Measurements from ENCODE around the gene NEDD9. TPM values are rescaled to one million over a fixed set of nuclear protein-coding genes. Genes with fewer than 3 reads are reported as not detected.
A peak's percentile ranks its signal among the peaks of the same experiment; 100 is the strongest.

NEDD9 gene
- total RNA-seq, 1 donor from 2014 or later = 50.0 TPM

DNA sequence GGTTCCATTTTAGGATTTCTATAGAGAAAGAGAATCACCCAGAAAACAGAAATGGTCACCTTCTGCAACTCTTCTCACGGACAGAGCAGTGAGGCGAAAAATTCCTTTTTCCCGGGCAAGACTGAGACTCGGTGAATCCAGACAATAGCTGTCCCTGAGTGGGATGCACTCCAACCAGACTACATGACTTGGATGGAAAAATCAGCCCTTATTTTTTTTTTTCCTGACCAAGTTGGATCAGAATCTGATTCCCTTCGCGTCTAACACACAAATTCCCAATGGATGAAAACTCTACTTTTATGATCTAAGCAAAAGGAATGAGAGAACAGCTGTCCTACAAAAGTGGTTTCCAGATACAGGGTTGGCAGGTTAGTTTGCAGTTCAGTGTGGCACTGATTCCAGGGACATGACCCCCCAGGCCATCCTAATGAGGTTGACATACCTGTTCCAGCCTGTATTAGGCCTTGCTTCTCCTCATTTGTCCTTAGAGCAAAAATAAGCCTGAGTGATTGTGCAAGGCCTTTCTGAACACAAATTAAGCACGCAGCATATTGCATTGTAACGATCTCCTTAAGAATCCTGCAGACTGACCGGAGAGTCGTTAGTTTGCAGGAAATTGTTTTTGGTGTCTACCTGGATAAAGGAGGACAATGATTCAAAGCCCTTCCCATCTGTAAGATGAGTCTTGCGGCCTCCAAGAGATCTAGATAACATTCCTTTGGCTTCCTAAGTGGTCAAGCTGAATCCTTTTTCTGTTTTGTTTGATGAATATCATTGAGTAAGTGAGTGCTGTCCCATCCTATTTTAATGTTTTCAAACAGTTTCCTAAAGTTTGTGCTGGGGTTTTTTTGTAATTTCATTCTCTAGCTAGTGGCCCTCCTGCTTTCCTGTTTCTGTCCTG is 1.5 kb upstream of the NEDD9 start:
- DNase-seq = no peak

GRCh38 chr6:11232770-11233626 is 530 bp upstream of the NEDD9 start:
- DNase-seq = peak; percentile 69

GRCh38 chr6:11231564-11232192 is 790 bp downstream of the NEDD9 start:
- DNase-seq = peak; percentile 81

- no peak for DNase-seq
These were observed 1.4 kb downstream of the NEDD9 start for GRCh38 chr6:11231108-11231463.

DNA sequence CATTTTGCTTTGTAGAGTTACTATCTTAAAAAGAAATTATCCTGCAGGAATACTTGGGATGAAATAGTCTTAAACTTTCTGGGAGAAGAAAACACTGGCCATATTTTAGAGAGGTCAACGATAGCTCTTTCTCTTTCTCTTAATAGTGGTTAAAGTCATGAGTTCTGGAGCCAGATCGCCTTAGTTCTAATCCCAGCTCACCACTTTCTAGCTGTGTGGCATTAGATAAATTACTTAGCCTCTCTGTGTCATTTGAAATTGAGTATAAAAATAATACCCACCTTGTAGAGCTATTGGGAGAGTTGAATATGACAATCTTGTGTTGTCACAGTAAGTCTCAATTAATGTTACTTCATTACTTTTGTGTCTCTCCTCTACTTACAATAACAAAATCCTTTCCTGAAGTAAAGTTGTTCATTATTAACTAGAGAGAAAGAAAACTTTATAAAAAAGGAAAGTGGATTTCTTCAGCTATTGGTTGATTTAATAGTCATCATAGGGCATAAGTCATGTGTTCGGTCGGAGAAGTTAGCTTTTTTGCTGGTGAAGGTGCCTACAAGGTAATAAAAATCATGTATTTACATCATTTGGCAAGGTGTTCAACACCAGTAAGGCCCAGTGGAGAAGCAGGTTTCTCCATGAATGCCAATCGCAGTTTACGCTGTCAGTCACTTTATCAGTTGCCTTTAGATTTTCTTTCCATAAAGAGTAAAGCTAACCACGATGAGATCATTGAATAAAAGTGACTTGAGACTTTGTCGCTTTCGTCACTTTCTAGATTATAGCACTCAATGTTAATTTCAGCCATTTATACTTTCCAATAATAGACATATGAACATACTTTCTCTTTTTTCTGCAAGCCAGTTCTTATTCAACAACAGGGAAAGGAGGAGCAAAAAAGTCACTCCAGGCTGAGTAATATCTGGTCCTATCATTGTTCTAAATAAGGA is 2.0 kb downstream of the NEDD9 start:
- no peak for DNase-seq

- DNase-seq = peak; percentile 61
These were observed 2.8 kb downstream of the NEDD9 start for GRCh38 chr6:11229655-11230046.

DNA sequence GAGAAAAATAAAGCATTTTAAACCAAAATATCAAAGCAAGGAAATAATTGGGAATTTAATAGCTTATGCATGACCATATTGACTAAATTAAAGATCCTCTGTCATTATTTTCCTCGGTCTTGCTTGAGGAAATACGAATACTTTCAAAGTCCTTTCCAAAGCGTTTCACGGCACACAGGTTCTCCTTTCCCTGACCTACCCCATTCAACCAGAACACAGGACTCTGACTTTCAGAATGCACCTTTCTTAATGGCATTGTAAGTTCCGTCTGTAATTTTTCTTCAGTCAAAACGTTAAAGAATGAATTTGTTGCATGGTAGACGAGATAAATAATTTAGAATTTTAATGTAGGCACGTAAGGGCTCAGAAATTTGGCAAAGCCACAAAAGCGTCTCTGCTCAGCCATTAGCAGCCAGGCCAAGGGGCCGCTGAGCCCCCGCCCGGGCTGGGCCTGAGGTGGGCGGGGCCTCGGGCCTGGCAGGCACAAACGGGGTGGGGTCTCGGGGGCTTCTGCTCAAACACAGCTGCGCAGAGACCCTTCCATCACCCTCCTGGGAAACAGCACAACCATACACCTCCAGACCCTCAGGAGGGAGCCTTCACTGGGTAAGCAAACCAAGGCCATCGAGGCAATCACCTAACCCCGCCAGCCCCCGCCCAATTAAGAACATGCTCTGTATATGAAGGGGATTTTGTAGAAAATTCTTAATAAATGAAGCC is 3.4 kb downstream of the NEDD9 start:
- DNase-seq = no peak

DNA sequence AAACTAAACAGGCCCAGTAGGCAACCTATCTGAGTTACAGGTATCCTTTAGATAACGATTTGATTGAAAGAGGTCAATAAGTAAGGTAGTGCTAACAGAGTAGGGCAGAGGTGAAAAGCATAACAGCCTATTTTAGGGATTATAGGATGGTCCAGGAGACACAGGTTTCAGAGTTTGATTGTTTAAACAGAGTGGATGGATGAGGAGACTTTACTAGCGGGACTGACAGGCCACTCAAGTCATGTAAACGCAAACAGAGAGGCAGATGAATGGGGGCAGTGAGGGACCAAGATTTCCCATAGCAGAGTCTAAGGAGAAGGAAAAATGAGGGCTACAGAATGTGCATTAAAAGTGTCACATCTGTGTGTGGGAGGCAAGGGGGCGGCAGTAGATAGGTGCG is 4.8 kb downstream of the NEDD9 start:
- no peak for DNase-seq

DNA sequence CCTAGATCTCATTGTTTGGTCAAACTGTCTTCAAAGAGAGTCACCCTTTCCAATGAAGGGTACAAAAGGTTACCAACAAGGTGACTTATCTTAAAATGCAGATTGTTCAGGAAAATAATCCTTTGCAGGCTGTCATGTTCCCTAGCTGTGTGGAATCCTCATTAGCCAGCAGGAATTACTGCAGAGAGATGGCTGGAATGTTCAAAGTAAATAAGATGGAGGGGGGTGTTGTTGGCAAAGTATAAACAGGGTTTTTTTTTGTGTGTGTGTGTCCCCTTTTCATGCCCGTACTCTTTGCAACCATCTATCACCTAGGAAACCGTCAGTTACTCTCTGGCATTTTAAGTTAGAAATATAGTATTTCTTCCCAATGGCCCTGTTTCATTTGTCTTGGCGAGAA is 6.5 kb downstream of the NEDD9 start:
- no peak for DNase-seq

GRCh38 chr6:11224966-11225463 is 7.5 kb downstream of the NEDD9 start:
- DNase-seq = no peak

GRCh38 chr6:11224252-11224965 is 8.1 kb downstream of the NEDD9 start:
- no peak for DNase-seq

DNA sequence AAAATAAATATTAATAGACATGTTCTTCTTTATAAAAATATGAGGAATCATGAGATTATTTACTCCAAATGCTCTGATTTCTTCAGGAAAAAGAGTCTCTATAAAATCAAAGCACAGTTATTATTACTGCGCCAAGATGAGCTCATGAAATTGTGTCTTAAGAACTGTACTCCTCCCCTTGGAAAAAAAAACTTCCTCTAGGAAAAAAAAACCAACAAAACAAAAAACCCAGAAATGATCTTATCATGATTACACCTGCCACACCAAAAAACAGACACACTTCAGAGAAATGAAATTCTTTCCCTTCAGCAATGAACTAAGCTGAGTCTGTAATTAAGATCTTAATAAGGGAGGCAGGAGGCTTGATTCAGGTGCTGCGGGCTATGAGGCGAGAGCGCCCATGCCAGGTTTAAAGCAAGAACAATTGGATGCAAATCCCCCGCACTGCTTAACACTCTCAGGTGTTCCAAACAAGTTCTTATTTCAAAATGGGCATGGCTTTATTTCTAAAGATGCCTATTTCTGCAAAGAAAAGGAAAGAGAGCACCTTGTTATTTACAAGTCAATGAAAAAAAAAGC is 9.1 kb downstream of the NEDD9 start:
- DNase-seq = no peak

DNA sequence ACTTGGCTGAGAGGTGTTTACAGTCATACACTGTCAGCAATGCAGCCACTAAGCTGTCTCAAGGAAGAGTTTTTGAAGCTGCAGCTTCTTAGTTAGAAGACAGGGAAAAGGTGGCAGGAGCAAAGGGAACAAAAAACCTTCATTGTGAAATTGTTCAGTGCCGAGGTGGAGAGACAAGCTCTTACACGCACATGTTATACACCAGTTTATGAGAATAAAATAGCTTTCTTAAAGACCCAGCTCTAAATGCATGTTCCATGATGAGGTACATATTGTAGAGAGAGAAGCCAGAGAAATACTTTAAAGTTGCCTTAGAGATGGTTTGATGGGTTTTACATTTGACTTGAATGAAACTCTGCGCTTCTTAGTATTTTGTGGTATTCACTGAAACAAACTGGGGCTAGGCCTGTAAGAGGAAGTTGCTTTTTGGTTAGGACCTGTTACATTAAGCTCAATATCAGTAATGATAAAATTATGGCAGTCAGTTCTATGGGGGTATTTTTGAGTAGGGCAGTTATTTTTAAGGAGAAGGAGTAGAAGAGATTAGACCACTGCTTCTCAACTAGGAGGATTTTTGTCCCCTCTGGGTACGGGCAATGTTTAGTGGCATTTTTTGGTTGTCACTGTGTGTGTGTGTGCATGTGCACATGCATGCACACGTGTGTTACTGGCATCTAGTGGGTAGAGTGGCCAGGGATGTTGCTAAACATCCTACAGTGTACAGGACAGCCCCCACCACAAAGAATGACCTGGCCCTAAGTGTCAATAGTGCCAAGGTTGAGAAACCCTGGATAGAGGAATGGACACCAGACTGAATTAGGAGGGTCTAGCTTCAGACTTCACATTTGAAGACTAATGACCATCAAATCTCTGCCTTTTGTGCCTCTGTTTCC is 9.8 kb downstream of the NEDD9 start:
- no peak for DNase-seq

DNA sequence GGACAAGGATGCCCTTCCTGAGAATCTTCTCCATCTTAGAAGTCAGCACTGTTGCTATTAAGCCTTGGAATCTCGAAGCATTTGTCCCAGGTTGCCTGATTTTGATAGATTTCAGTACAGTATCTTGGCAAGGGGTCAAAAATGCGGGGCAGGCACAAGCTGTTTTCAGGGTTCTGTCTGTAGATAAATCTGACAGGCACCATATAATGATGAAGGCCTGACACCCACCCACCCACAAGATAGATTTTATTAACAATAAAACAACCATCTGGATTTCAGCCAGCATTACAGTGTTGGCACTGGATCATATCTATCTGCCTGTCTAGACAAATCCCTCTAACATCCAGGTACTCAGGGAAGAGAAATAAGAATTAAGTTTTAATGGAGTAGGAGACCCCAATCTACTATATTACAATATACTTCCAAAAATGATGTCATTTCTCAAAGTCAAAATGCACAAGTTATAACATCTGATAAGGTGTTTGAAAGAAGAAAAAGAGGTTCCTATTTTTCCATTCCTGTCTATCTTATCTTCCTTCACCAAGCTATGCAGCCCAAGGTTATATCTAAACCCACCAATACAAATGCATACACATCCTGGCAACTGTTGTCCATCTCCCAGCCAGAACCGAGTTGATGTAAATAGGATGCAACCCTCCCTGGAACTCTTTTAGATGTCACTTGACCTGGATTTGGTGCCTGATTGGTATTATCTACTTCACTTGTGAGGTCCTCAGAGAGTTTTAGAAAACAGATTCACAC is 10.7 kb downstream of the NEDD9 start:
- no peak for DNase-seq

DNA sequence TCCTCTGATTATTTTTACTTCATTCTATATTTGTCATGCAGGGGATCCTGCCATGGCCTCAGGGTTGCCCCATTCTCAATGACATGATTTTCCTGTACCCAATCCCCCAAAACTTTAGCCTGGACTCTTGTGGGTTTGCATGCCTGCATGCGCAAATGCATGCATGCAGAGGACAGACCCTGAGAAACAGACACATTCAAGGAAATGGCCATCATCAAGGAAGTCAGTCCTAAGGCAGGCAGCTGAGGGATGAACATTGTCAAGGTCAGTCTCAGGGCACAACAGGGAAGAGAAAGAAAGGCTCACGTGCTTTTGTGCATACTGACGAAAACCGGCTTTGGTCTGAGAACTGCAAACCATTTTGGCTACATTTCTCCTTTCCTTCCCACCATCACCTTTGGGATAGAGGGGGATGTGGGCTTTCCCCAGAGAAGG is 13.1 kb downstream of the NEDD9 start:
- no peak for DNase-seq

- DNase-seq = no peak
These were observed 13.7 kb downstream of the NEDD9 start for GRCh38 chr6:11218538-11219399.

DNA sequence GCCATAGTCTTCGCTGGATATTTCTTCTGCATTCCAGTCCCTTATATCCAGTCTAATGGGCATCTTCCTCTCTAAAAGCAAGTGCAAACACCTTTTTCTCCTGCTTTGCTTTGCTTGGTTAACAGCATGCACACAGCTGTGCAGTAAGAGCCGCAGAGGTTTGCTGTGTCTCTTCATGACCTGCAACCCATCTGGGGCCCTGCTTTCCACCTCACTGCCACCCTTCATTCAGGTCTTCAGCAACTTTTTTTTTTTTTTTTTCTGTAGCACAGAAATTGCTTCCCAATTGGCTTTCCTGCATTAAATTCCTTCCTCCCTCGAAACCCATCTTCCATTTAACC is 14.4 kb downstream of the NEDD9 start:
- DNase-seq = no peak
